Measurements from ENCODE around the gene KRTAP5-1. TPM values are rescaled to one million over a fixed set of nuclear protein-coding genes. Genes with fewer than 3 reads are reported as not detected.

The KRTAP5-1 gene
- total and polyA plus RNA-seq, 10 of the 15 experiments (the other 5 are each of a cell fraction or from before 2014, with no cell fraction given) = not detected

DNA sequence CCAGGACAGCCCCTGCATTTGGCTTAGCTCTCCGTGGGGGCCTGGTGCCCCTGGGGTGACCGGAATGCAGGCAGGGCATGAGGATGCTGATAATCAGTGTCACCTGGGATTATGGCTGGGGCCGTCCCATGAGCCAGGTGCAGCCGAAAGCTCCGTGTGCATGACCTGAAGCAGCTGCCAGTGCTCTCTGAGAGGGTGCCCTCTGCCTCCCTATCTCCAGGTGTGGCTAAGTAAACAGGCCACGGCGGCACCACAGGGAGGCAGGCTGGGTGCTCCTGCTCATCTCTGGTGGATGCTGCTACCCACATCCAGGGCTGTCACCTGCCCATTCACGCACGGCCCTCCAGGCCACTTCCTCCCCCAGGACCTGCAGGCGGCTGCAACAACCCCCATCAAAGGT, 42.8 kb downstream of the KRTAP5-1 start:
- Histone ChIP-seq H2AFZ (ENCODE audit: control insufficient read depth, low read depth, low read length) (no peak overlapping the region), H3K4me1 (ENCODE audit: control insufficient read depth, insufficient read depth, low read length) (no peaks in the 10 kb centered on the region), H4K20me1 (ENCODE audit: control insufficient read depth, insufficient read depth) (no peaks in the 10 kb centered on the region), H3K4me3 (no peak overlapping the region), H3K9me3 (replicated peaks; ENCODE audit: control insufficient read depth, insufficient read depth, low read length) (no peaks in the 10 kb centered on the region), H3K4me2 (ENCODE audit: control insufficient read depth, insufficient read depth) (no peak overlapping the region), H3K36me3 (ENCODE audit: control insufficient read depth in 2 of 2, insufficient read depth in 2 of 2, low read length in 1 of 2) (no peaks in the 10 kb centered on the region), H3K27me3 (replicated peaks in 1 of 2; ENCODE audit: control insufficient read depth in 2 of 2, insufficient read depth in 2 of 2, low read length in 1 of 2) (peaks cover 0 to 1% of the 10 kb centered on the region in 2 experiments; a peak in 3 of 4 replicates), H3K9ac (ENCODE audit: control insufficient read depth, insufficient read depth, low read length) (no peak overlapping the region), H3K79me2 (ENCODE audit: control insufficient read depth, insufficient read depth, low read length) (peaks cover 2% of the 10 kb centered on the region), H3K27ac (ENCODE audit: control insufficient read depth, insufficient read depth) (no peak overlapping the region)
- no TSS peak for BruUV-seq (replicated peaks)
- intact Hi-C loops (cut with micrococcal nuclease; ENCODE audit: unreplicated experiment) (no loop called here), in situ Hi-C loops (cut with MboI) (no loop called here)
- ChIA-PET RAD21 (ENCODE audit: unreplicated experiment) (interaction anchor here (2.1 kb wide), 1 partner anchor 33 kb away, joined by 5 read pairs; no protein-coding TSS in a partner anchor), SMC1A (ENCODE audit: uncharacterized antibody, unreplicated experiment) (no interaction called here), POLR2A (interaction anchor here (0.6 kb wide), 1 partner anchor 299 kb away, joined by 6 read pairs; no protein-coding TSS in a partner anchor), CTCF (interaction anchor here (0.8 kb wide), 1 partner anchor 32 kb away, joined by 3 read pairs; no protein-coding TSS in a partner anchor)
- 26% methylated on average over 10 of the region's 10 CpGs for WGBS (ENCODE audit: insufficient coverage, insufficient replicate concordance, low lambda C conversion rate, missing lambda C conversion rate)
- ATAC-seq = no peak
- FAIRE-seq = no peak
- no peak for DNase-seq (ENCODE audit: low read depth, low spot score)
- no peak for TF ChIP-seq MEF2B (IDR thresholded peaks at IDR 0.05; ENCODE audit: partially characterized antibody, poor library complexity, severe bottlenecking)
- no peak for TF ChIP-seq PML (IDR thresholded peaks at IDR 0.05; ENCODE audit: low read length)
- no peak for TF ChIP-seq POU2F2 (IDR thresholded peaks at IDR 0.05; ENCODE audit: borderline replicate concordance, low read depth, low read length)
- TF ChIP-seq CHD1 (IDR thresholded peaks at IDR 0.05; ENCODE audit: low read depth, low read length) = no peak
- no peak for TF ChIP-seq NR2F1 (conservative IDR thresholded peaks at IDR 0.05)
- TF ChIP-seq, protein P1, sequence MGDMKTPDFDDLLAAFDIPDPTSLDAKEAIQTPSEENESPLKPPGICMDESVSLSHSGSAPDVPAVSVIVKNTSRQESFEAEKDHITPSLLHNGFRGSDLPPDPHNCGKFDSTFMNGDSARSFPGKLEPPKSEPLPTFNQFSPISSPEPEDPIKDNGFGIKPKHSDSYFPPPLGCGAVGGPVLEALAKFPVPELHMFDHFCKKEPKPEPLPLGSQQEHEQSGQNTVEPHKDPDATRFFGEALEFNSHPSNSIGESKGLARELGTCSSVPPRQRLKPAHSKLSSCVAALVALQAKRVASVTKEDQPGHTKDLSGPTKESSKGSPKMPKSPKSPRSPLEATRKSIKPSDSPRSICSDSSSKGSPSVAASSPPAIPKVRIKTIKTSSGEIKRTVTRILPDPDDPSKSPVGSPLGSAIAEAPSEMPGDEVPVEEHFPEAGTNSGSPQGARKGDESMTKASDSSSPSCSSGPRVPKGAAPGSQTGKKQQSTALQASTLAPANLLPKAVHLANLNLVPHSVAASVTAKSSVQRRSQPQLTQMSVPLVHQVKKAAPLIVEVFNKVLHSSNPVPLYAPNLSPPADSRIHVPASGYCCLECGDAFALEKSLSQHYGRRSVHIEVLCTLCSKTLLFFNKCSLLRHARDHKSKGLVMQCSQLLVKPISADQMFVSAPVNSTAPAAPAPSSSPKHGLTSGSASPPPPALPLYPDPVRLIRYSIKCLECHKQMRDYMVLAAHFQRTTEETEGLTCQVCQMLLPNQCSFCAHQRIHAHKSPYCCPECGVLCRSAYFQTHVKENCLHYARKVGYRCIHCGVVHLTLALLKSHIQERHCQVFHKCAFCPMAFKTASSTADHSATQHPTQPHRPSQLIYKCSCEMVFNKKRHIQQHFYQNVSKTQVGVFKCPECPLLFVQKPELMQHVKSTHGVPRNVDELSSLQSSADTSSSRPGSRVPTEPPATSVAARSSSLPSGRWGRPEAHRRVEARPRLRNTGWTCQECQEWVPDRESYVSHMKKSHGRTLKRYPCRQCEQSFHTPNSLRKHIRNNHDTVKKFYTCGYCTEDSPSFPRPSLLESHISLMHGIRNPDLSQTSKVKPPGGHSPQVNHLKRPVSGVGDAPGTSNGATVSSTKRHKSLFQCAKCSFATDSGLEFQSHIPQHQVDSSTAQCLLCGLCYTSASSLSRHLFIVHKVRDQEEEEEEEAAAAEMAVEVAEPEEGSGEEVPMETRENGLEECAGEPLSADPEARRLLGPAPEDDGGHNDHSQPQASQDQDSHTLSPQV (IDR thresholded peaks at IDR 0.05) = no peak
- TF ChIP-seq, protein P2, sequence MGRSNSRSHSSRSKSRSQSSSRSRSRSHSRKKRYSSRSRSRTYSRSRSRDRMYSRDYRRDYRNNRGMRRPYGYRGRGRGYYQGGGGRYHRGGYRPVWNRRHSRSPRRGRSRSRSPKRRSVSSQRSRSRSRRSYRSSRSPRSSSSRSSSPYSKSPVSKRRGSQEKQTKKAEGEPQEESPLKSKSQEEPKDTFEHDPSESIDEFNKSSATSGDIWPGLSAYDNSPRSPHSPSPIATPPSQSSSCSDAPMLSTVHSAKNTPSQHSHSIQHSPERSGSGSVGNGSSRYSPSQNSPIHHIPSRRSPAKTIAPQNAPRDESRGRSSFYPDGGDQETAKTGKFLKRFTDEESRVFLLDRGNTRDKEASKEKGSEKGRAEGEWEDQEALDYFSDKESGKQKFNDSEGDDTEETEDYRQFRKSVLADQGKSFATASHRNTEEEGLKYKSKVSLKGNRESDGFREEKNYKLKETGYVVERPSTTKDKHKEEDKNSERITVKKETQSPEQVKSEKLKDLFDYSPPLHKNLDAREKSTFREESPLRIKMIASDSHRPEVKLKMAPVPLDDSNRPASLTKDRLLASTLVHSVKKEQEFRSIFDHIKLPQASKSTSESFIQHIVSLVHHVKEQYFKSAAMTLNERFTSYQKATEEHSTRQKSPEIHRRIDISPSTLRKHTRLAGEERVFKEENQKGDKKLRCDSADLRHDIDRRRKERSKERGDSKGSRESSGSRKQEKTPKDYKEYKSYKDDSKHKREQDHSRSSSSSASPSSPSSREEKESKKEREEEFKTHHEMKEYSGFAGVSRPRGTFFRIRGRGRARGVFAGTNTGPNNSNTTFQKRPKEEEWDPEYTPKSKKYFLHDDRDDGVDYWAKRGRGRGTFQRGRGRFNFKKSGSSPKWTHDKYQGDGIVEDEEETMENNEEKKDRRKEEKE (IDR thresholded peaks at IDR 0.05) = no peak
- TF ChIP-seq CHD4 (IDR thresholded peaks at IDR 0.05) = no peak
- TF ChIP-seq NBN (IDR thresholded peaks at IDR 0.05) = no peak
- no peak for TF ChIP-seq TCF3 (IDR thresholded peaks at IDR 0.05; ENCODE audit: borderline replicate concordance, insufficient read depth, low read depth, low read length)
- TF ChIP-seq, protein P3, sequence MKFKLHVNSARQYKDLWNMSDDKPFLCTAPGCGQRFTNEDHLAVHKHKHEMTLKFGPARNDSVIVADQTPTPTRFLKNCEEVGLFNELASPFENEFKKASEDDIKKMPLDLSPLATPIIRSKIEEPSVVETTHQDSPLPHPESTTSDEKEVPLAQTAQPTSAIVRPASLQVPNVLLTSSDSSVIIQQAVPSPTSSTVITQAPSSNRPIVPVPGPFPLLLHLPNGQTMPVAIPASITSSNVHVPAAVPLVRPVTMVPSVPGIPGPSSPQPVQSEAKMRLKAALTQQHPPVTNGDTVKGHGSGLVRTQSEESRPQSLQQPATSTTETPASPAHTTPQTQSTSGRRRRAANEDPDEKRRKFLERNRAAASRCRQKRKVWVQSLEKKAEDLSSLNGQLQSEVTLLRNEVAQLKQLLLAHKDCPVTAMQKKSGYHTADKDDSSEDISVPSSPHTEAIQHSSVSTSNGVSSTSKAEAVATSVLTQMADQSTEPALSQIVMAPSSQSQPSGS (IDR thresholded peaks at IDR 0.05; ENCODE audit: low read length) = no peak
- TF ChIP-seq, protein P4, sequence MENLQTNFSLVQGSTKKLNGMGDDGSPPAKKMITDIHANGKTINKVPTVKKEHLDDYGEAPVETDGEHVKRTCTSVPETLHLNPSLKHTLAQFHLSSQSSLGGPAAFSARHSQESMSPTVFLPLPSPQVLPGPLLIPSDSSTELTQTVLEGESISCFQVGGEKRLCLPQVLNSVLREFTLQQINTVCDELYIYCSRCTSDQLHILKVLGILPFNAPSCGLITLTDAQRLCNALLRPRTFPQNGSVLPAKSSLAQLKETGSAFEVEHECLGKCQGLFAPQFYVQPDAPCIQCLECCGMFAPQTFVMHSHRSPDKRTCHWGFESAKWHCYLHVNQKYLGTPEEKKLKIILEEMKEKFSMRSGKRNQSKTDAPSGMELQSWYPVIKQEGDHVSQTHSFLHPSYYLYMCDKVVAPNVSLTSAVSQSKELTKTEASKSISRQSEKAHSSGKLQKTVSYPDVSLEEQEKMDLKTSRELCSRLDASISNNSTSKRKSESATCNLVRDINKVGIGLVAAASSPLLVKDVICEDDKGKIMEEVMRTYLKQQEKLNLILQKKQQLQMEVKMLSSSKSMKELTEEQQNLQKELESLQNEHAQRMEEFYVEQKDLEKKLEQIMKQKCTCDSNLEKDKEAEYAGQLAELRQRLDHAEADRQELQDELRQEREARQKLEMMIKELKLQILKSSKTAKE (IDR thresholded peaks at IDR 0.05; ENCODE audit: low read depth, poor library complexity, severe bottlenecking) = no peak
- TF ChIP-seq MTA2 (IDR thresholded peaks at IDR 0.05; ENCODE audit: low read depth) = no peak
- TF ChIP-seq SRF (IDR thresholded peaks at IDR 0.05; ENCODE audit: low read depth in 2 of 2, low read length in 2 of 2) = no peak
- no peak for TF ChIP-seq ZNF274 (IDR thresholded peaks at IDR 0.05; ENCODE audit: insufficient read depth, insufficient read length)
